CMK (cell line): Measurements from ENCODE around the gene UBE2E2.

Source experiments
- DNase-seq: peaks from one replicate; pipeline ENCODE4 v3.0.0-alpha.2; 2010; ENCODE audit warnings: low read depth

The UBE2E2 gene

DNA sequence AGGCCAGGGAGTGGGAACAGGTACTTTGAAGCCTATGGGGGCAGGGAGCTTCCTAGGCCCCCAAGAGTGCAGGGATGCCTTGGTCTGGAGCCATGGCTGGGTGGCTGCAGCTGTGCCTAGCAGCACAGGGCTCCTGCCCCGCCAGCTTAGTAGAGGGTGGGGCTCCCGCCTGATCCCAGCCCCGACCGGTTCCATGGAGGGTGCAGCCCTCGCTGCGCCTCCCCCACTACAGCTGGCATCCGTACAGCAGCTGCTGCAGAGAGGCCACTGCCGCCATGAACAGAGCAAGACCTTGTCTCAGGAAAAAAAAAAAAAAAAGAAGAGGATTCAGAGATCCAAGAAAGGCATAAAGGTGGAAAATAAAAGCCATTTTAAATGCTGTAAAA is 277.2 kb downstream of the UBE2E2 start:
- no peak for DNase-seq

DNA sequence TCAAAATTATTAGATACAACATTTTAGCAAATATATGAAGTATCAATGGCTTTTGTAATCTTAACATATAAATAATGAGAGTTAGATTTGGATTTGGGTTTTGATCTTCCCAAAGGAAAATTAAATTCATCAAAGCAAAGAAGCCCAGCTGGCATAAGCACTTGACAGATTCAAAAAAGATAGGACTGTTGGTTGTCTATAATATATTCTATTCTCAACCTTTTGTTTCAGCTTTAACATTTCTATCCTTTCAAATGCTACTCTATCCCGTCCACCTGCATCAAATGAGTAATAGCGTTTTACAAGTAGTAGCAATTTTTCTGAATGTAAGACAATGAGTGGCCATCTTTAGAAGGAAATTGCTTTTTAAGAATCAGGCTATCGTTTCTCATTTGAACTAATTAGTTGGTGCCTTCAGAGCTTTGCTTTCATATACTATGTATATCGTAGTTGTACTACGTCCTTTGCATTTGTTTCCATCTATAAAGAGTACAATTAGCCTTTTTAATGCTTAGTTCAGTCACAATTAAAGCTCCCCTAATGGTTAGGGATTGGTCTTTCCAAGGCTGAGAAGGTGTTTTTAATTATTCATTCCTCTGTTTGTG is 278.0 kb downstream of the UBE2E2 start:
- DNase-seq: no peak

DNA sequence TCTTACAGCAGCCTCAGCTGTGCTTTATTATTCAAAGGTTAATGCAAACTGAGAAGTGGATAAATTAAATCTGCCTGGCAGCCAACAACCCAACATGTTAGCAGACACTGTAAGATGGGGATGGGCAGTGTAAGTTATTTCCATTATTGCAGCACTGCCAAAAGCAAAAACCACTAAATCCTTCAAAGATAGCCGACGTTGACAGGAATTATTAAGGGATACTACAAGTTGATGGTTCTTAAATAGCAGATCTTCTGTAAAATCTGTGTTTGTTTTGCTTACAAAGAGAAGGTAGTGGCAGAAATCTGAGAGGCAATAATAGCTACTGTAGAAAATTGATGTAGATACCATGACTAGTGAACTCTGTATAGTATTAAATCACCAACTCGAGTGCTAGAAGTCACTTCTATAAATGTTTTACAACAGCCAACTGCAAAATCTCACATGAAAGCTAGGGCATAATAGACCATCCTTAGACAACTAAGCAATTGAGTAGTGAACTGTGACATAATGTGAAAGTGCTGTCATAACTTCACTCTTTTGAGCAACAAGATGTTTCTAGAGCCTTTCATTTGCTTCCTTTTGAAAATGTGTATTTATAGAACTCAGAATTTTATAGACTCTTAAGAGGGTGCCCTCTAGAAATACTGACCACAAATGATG is 278.6 kb downstream of the UBE2E2 start:
- no peak for DNase-seq

DNA sequence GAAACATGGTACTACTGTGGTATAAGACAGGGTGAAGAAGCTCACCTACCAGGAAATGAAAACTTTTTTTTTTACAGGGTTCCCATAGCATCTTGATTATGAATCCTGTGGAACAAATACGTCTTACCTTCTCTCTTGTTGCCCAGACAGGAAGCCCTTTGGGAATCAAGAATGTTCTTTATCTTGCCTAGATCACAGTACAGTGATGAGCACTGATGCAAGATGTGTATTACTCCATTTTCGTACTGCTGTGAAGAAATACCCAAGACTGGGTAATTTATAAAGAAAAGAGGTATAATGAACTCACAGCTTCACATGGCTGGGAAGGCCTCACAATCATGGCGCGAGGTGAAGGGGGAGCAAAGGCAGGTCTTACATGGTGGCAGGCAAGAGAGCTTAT is 281.3 kb downstream of the UBE2E2 start:
- no peak for DNase-seq

DNA sequence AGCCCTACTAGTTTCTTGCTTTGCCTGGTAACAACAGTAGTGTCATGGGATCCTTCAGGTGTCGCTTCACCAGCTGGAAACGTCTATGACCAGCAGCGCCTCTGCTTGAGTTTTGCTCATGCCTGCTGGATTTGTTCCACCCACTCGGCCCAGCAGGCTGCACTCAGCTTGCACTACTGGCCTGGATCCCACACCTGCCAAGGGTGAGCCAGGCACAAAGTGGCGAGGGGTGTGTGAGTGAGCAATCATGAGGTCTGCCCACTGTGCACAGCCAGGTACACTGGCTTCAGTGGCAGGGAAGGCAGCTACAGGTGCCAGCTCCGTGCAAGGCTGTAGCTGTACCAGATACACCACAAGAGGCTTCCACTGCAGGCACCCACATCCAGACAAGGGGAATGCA is 282.8 kb downstream of the UBE2E2 start:
- no peak for DNase-seq

DNA sequence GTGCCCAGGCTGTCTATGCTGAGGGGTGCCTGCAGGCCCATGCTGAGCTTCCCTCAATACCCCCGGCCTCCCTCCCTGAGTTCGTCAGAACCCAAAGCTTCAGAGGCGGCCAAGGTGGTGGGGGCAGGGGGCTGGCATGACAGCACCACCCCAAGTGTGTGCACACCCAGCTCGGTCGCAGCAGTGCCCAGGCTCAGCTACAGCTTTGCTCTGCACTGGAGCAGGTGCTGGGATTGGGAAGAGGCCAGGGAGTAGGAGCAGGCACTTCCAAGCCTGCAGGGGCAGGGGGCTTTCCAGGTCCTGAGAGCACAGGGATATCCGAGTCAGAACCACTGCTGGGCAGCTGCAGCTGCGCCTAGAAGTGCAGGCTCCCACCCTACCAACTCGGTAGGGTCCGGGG is 283.9 kb downstream of the UBE2E2 start:
- DNase-seq: no peak

DNA sequence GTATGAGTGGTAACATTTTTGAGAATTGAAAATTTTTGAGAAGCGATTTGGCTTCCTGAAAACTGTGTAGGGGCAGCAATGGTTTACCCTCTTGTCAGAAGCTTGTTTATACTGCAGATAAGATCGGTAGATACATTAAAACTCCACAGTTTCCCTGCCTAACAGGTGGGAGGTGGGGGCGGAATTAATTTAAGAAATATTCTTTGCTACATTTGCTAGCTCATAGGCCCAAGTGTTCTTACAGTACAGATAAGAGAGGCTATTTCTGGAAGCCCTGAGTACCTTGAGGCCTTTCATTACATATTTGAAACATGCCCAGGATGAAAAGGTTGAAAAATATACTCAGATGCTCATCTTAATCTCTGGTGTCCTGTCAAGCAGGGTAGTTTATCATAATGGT is 285.5 kb downstream of the UBE2E2 start:
- DNase-seq: no peak

DNA sequence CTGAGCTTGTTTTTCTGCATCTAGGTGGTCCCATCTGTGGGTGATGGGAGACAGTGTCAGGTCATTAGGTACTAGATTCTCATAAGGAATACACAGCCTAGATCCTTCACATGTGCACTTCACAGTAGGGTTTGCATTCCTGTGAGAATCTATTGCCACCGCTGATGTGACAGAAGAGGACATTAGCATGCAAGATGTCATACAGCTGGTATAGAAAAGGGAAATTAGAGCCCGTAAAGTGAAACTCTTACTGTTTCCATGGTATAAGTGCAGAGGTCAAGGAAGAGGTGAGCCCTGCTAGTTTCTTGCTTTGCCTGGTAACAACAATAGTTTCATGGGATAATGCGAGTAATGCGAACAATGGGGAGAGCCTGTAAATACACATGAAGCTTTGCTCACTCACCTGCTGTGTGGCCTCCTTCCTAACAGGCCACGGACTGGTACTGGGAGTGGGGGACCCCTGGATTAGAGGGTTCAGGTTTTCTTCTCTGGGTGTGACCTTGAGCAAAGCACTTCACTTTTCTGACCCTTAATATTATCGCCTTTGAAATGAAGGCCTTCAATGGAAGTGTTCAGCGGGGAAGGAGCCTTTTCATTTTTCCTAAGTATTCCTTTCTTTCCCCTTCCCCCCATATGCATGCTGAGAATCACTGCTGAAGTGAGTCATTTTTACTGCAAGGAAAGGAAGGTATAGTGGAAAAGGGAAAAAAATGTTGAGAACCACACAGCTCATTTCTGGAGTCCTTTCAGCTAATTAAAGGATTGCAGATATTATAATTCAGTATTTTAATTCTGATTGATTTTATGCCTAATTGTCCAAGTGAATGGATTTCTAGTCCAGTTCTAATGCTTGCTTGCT is 286.4 kb downstream of the UBE2E2 start:
- DNase-seq: no peak

DNA sequence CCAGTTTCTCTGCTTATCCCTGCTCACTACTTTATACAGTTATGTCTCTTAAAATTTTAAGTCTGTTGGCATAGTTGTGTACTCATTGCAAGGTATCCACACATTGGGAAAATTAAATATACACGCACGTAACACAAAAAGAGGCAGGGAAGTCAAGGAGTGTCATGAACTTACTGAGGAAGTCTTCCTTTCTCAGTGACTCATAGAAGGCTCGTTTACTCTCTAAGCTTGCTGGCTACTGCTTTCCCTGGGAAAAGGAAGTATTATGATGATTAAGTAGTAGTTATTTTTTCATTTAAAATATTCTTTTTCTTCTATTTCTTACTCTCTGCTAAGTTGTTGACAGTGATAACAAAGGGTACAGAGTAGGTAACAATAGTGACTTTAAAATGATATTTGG is 287.3 kb downstream of the UBE2E2 start:
- DNase-seq: no peak

DNA sequence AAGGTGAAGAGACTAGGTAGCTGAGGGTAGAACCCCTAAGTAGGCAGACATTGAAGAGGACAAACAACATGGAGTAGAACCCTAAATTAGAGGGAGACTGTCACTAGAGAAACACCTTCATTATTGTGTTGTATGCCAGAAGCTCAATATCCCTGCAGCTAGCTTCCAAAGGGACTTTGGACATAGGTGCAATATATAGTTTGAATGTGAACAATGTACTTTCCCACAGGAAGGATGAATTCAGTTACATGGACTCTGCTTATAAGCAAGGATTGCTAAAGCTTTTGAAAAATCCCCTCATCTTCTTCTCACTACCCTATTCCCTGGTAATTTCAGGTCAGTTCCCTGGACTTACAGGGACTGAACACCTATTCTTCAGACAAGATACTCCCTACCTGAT is 288.9 kb downstream of the UBE2E2 start:
- DNase-seq: no peak

DNA sequence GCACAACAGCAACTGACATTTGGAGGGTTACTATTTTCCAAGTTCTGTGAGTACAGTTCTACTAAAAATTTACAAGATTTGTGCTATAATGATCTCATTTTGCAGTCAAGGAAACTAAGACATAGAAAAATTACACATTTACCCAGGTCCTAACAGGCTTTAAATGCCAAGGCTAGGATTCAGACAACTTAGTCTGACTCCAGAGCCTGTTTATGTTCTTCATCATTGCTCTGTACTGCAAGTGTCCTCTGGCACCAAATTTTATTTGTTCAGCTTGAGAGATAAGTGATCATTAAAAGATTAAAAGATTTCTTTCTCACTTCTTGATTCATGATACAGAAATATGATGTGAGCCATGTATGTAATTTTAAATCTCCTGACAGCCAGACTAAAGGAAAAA is 290.8 kb downstream of the UBE2E2 start:
- DNase-seq: no peak

DNA sequence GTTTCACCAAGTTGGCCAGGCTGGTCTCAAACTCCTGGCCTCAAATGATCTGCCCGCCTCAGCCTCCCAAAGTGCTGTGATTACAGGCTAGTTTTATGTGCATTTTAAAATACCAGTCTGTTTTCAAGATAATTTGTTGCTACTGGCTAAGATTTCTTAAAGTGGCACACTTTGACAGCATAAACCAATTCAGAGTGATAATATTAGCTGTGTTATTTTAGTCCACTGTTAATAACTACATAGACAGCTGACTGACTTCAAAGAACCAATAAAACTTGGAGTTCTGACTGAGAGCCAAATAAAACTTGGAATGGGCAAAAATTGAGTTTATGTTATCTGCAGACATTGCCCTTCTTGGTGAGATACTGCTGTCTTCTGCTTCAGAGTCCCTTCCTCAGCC is 291.8 kb downstream of the UBE2E2 start:
- DNase-seq: no peak

DNA sequence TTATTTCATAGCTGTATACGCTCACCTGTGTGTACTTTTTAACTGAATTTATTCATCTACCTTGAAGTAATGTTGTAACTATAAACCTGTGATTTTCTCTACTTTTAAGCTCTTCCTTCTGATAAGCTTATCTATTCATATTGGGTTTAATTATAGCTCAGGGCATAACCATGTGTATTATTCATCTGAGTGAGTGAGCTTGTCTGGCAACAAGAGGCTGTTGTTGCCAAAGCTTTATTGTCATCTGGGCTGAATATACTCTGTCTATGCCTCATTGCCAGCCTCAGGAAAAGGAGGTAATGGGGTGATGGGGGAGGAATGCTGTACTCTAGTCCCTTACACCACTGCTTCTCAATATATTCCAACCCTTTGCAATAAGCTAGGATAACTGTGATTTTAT is 292.4 kb downstream of the UBE2E2 start:
- no peak for DNase-seq

DNA sequence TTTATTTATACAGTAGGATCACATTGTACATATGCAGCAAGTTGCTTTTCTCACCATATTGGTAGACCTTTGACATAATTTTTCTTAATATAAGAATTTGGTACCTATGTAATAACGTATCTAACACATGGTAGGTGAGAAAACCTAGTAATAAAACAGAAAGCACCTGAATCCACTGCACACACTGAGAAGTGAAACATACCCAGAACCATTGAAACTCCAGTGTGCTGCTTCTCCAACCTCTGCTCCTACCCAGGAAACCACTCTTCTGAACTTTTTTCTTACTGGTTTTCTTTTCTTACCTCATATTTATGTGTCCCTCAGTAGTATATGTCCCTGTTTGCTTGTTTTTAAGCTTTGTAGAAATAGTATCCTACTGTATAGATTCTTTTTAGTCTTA is 293.0 kb downstream of the UBE2E2 start:
- DNase-seq: no peak

DNA sequence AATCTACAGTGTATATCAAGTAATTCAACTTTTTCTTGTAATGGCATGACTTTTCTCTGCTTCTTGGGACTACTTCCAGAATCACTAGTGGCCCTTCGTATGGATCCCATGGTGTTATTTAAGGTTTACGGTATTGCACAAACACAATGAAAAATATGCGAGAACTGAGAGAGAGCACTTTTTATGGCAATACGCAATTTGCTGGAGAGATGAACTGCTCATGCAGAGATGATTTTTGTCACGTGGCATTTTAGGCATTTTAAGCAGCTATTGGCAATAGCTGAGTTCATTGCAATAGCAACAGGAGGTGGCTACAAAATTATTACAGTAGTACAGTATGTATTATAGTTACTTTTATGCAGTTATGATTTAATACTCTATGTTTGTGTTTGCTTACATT is 294.0 kb downstream of the UBE2E2 start:
- DNase-seq: no peak

DNA sequence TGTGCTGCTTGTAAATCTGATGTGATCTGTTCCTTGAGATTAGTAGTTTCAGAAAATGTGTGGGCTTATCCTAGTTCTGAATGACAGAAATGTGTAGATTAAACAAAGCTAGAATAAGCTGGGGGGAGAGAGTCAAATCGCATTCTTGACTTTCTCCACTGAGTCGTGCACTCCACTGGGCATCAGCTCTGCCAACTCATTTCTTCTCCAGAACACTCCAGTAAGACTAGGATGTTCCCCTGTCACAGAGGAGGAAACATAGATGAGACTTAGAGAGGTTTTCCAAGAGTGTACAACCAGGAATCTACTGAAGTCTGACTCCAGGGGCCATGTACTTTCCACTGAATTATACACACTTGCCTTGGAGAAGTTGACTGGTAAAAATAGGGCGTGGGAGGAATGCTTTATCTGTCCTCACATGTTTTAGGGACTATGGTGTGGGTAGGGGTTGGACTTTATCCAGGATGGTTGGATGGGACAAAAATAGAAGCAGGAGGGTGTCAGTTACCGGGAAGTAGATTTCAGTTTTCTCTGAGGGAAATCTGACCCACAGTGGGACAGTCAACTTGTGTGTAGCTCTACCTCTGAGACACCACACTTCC is 298.2 kb downstream of the UBE2E2 start:
- DNase-seq: no peak

DNA sequence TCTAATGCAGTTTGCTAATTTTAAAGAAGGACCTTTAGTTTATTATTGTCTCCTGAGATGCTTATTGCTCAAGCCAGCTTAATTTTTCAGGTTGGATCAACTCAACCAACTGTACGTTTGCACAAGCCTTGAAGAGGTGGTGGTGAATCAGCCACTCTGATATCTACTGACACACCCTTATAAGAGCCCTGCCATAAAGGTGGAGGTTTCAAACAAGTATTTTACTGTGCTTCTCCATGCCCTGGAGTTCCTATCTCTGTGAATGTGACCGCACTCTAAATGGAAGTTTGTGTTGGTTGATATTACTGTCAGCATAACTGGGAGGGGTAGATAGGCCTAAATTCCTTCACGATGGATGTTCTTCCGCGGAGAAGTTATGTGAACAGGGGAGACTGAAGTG is 305.3 kb downstream of the UBE2E2 start:
- no peak for DNase-seq

DNA sequence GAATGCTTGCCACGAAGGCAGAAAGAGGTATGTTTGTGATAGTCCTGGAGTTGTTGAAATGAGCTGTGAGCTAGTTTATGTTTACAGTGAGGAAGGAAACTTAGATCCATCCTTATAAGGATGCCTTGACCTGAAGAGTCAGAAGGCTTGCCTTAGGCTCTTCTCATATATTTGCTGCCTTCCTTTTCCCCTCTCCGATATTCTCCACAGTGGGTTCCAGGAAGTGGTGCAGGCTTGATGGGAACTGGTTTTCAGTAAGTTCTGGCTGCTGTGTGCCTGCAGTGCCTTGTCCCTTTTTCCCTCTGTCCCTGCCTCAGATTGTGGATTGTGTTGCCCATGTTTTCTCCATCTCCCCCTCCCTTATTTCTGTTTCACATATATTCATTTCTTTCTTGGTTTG is 315.3 kb downstream of the UBE2E2 start:
- DNase-seq: no peak

DNA sequence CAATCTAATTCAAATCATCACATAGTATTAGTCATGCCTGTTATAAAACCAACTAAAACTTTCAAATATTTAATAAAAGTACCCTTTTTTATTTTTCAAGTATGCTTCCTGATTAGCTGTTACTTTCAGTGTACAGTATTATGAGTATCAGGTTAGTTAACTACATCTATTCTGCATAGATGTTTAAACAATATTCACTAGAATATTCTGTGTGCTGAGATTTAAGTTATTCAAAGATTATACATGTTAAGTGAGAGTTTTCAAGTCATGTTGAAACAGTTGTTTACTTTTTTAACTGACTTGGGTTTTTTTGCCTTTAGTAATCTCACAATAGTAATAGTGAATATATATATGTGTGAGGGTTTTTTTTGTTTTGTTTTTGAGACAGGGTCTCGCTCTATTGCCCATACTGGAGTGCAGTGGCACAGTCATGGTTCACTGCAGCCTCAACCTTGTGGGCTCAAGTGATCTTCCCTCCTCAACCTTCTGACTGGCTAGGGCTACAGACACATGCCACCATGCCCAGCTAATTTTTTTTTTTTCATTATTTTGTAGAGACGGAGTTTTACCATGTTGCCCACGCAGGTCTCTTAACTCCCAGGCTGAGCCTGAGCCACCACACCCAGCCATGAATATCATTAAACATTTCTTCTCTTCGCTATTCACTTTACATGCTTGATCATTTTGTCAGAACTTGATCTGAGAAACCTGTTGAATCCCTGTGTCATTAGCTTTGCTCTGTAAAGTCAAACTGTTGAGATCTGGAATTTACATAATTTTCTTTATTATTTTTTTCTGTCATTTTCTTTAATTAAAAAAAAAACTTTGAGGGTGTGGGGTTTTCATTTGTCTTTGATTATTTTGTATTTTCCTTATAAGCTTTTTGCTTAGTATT is 316.4 kb downstream of the UBE2E2 start:
- no peak for DNase-seq

DNA sequence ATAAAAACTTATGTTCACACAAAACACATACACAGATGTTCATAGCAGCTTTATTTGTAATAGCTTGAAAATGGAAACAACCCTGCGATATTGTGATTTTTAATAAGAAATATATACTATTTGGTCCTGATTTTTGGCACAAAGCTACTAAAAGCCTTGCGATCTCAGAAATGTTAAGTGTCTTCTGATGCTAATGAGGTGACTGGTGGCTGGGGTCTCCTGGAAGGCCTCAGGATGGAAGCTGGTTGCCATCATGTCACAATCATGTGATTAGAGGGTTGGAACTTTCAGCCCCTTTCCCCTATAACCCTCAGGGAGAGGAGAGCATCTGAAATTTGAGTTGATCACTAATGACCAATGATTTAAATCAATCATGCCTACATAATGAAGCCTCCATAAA is 324.2 kb downstream of the UBE2E2 start:
- no peak for DNase-seq

DNA sequence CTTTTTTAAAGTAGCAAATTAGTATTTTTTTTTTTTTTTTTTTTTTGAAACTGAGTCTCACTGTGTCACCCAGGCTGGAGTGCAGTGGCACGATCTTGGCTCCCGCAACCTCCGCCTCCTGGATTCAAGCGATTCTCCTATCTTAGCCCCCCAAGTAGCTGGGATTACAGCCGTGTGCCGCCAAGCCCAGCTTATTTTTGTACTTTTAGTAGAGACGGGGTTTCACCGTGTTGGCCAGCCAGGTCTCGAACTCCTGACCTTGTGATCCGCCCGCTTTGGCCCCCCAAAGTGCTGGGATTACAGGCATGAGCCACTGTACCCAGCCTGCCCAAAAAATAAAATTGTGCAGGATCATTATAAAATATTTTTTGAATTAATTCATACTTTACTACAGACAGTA is 330.5 kb downstream of the UBE2E2 start:
- no peak for DNase-seq

DNA sequence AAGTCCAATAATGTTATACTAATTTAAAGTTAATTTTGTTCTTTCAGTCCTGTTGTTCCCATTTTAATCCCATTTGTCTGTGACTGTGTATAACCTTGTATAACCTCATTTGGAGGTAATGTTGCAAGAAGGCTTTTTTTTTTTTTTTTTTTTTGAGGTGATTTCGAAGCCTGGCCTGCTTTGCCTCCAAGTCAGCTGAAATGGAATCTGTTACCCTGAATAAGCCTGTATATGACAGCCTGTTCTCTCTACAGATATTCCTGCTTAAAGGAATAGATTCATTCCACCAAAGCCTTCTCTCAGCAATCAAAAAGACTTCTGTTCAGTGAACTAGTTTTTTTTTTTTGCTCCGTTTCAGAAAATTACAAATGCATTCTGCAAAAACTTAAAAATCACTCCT is 330.9 kb downstream of the UBE2E2 start:
- no peak for DNase-seq
